HCT116 (cell line): ENCODE measurements around the gene CACNA2D3.

Experiments
- CBX3 ChIP-seq: IDR thresholded peaks from 2 replicates; pipeline ENCODE4 v1.6.1; 2012; ENCODE audit warnings: low read depth
- EGR1 ChIP-seq: IDR thresholded peaks from 2 replicates; pipeline ENCODE4 v1.6.1; 2012; ENCODE audit warnings: low read depth
- EZH2phosphoT487 ChIP-seq: fragments of 200-600 bp; IDR thresholded peaks from 2 replicates; pipeline ENCODE4 v1.6.1; 2018; ENCODE audit warnings: antibody characterized with exemption, borderline replicate concordance
- MAX ChIP-seq: IDR thresholded peaks from 2 replicates; pipeline ENCODE4 v1.6.1; 2012
- POLR2A ChIP-seq: IDR thresholded peaks from 2 replicates; pipeline ENCODE4 v1.7.0; 2011; ENCODE audit warnings: borderline replicate concordance; ENCODE audit not compliant: insufficient read depth, insufficient read length; ENCODE audit errors: extremely low read depth
- POLR2AphosphoS5 ChIP-seq: IDR thresholded peaks from 2 replicates; pipeline ENCODE4 v1.6.1; 2011; ENCODE audit warnings: mild to moderate bottlenecking, low read depth, low read length, moderate library complexity
- REST ChIP-seq: IDR thresholded peaks from 2 replicates; pipeline ENCODE4 v1.6.1; 2012; ENCODE audit warnings: low read depth
- SP1 ChIP-seq: IDR thresholded peaks from 2 replicates; pipeline ENCODE4 v1.6.1; 2012; ENCODE audit warnings: low read depth
- YY1 ChIP-seq: IDR thresholded peaks from 2 replicates; pipeline ENCODE4 v1.6.1; 2011; ENCODE audit warnings: low read length, low read depth, moderate library complexity, mild to moderate bottlenecking; ENCODE audit not compliant: insufficient replicate concordance; ENCODE audit errors: extremely low read depth
- ZNF274 ChIP-seq: fragments of 200-500 bp; sonication (Bioruptor generic); IDR thresholded peaks from 2 replicates; pipeline ENCODE4 v1.6.1; 2014; ENCODE audit warnings: mild to moderate bottlenecking, low read depth, low read length, inconsistent platforms
- TF ChIP-seq, protein P1 (sequence below), 3 experiments: fragments of 200-600 bp in 1 of 3; sonication (generic) in 1 of 3; IDR thresholded peaks in 2 of 3; conservative IDR thresholded peaks in 1 of 3; 2 replicates each; pipeline ENCODE4 v1.5.1; 2012 to 2017; ENCODE audit warnings: low read depth in 2 of 3, low read length in 2 of 3, antibody characterized with exemption in 1 of 3, borderline replicate concordance in 1 of 3, control low read depth in 1 of 3, mild to moderate bottlenecking in 1 of 3, mixed read lengths in 1 of 3, mixed run types in 1 of 3, moderate library complexity in 1 of 3; ENCODE audit not compliant: insufficient read depth in 1 of 3

DNA sequence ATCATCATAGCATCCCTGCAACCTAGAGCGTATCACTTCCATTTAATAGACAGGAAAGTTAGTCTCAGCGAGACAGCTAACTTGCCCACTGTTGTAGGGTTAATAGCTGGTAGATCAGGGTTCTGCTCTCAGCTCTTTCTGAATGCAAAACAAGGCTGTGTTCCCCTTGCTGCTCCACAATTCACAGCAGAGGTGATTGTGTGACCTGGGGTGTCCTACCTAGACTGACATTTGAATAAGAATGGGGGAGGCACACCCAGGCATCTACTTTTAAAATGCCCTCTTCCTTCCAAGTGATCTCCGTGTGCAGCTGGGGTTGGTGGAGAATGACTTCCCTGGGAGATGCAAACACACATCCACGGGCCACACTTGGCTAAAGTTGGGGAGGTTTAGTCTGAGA, 43.0 kb upstream of the CACNA2D3 start:
- TF ChIP-seq, protein P1, sequence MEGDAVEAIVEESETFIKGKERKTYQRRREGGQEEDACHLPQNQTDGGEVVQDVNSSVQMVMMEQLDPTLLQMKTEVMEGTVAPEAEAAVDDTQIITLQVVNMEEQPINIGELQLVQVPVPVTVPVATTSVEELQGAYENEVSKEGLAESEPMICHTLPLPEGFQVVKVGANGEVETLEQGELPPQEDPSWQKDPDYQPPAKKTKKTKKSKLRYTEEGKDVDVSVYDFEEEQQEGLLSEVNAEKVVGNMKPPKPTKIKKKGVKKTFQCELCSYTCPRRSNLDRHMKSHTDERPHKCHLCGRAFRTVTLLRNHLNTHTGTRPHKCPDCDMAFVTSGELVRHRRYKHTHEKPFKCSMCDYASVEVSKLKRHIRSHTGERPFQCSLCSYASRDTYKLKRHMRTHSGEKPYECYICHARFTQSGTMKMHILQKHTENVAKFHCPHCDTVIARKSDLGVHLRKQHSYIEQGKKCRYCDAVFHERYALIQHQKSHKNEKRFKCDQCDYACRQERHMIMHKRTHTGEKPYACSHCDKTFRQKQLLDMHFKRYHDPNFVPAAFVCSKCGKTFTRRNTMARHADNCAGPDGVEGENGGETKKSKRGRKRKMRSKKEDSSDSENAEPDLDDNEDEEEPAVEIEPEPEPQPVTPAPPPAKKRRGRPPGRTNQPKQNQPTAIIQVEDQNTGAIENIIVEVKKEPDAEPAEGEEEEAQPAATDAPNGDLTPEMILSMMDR (IDR thresholded peaks at IDR 0.05 in 2 of 3, conservative IDR thresholded peaks at IDR 0.05 in 1 of 3; ENCODE audit: borderline replicate concordance in 1 of 3, insufficient read depth in 1 of 3, low read depth in 2 of 3, low read length in 2 of 3): no peak
- no peak for TF ChIP-seq CBX3
- TF ChIP-seq POLR2AphosphoS5: no peak
- TF ChIP-seq POLR2A: no peak
- TF ChIP-seq YY1: no peak
- TF ChIP-seq ZNF274: no peak
- no peak for TF ChIP-seq REST
- no peak for TF ChIP-seq SP1
- TF ChIP-seq EZH2phosphoT487: no peak
- TF ChIP-seq MAX: no peak
- no peak for TF ChIP-seq EGR1
